Activated CD4-positive, alpha-beta memory T cell treated with anti-CD3 and anti-CD28 coated beads for 36 hours (primary cell): ENCODE data around the gene SIPA1L3. TPM values are rescaled to one million over a fixed set of nuclear protein-coding genes. Genes with fewer than 3 reads are reported as not detected.

ENCODE experiments used
- CTCF ChIA-PET: fragments of 350-600 bp; sonication (Branson Sonifier 250); formaldehyde crosslinking; loops from one replicate; lab custom pipeline; 2021; ENCODE audit warnings: antibody characterized with exemption, inconsistent platforms; lab: Charles Lee
- POLR2A ChIA-PET: fragments of 350-600 bp; sonication (Branson Sonifier 250); formaldehyde crosslinking; loops from one replicate; lab custom pipeline; 2021; ENCODE audit warnings: antibody characterized with exemption; lab: Charles Lee
- DNase-seq: peaks from one replicate; pipeline ENCODE4 v3.0.0-alpha.2; 2020
- H3K27ac Mint-ChIP-seq: one replicate; pipeline ENCODE4 v1.8.0; 2021; ENCODE audit warnings: mixed read lengths
- H3K27me3 Mint-ChIP-seq: one replicate; pipeline ENCODE4 v1.8.0; 2021; ENCODE audit warnings: mixed read lengths
- H3K36me3 Mint-ChIP-seq: one replicate; pipeline ENCODE4 v1.8.0; 2021; ENCODE audit warnings: mixed read lengths
- H3K4me1 Mint-ChIP-seq: one replicate; pipeline ENCODE4 v1.8.0; 2021; ENCODE audit warnings: low read depth, mixed read lengths
- H3K4me3 Mint-ChIP-seq: one replicate; pipeline ENCODE4 v1.8.0; 2021; ENCODE audit warnings: mild to moderate bottlenecking, mixed read lengths
- H3K9me3 Mint-ChIP-seq: one replicate; pipeline ENCODE4 v1.8.0; 2021; ENCODE audit warnings: mixed read lengths
- intact Hi-C: fragments of 100-400 bp; cut with micrococcal nuclease; formaldehyde crosslinking; loops from one replicate; pipeline ENCODE4 v1.15.1; 2023
- total RNA-seq, 2 experiments: library from RNA; stranded (reverse); gene quantifications; one replicate each; pipeline ENCODE4 v1.2.3, GENCODE V29; 2021

The SIPA1L3 gene
- total RNA-seq, 2 experiments from 2014 or later = 10.3 to 12.1 TPM

DNA sequence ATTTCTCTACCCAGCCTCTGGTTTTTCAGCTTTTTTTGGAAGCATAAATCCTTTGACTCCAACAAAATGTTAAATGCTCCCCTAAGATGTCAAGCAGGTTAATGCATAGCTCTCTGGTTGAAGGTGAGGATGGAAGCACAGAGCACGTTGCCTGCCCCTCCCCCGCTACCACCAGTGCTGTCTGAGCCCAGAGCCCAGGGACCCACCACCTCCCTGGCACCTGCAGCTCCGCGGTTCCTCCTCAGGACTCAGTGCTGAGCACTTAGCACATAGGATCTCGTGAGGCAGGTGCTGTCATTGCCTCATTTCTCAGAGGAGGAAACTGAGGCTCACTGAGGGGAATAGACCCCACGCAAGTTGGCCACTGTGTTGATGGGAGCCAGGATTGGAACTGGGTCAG, 268.4 kb downstream of the SIPA1L3 start:
- Mint-ChIP-seq H3K9me3 (peaks cover 11% of the 10 kb centered on the region), H3K4me3 (no peak overlapping the region), H3K27me3 (no peaks in the 10 kb centered on the region), H3K36me3 (peaks cover 12% of the 10 kb centered on the region), H3K27ac (no peak overlapping the region), H3K4me1 (no peaks in the 10 kb centered on the region)
- ChIA-PET CTCF (interaction anchor here (0.9 kb wide), 1 partner anchor 33 kb away, joined by 3 read pairs; no protein-coding TSS in a partner anchor), POLR2A (no interaction called here)
- intact Hi-C loops = no loop called here
- DNase-seq = no peak

DNA sequence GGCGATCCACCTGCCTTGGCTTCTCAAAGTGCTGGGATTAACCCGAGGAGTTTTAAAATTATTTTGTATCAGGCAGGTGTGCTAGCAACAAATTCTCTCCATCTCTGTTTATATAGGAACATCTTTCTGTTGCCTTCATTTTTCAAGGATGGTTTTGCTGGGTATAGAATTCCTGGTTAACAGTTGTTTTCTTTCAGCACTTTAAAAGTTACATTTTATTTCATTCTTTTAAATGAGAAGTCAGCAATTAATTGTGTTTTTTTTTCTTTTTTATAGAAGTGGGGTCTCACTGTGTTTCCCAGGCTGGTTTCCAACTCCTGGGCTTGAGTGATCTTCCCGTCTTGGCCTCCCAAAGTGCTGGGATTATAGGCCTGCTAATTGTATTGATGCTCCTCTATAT, 273.1 kb downstream of the SIPA1L3 start:
- POLR2A ChIA-PET = no interaction called here
- H3K9me3 Mint-ChIP-seq = peaks cover 16% of the 10 kb centered on the region
- intact Hi-C loops = no loop called here
- H3K36me3 Mint-ChIP-seq = peaks cover 20% of the 10 kb centered on the region
- no peak for DNase-seq
- H3K4me3 Mint-ChIP-seq = no peak overlapping the region
- no peaks in the 10 kb centered on the region for H3K27me3 Mint-ChIP-seq
- CTCF ChIA-PET = no interaction called here
- no peaks in the 10 kb centered on the region for H3K4me1 Mint-ChIP-seq
- H3K27ac Mint-ChIP-seq = no peak overlapping the region

DNA sequence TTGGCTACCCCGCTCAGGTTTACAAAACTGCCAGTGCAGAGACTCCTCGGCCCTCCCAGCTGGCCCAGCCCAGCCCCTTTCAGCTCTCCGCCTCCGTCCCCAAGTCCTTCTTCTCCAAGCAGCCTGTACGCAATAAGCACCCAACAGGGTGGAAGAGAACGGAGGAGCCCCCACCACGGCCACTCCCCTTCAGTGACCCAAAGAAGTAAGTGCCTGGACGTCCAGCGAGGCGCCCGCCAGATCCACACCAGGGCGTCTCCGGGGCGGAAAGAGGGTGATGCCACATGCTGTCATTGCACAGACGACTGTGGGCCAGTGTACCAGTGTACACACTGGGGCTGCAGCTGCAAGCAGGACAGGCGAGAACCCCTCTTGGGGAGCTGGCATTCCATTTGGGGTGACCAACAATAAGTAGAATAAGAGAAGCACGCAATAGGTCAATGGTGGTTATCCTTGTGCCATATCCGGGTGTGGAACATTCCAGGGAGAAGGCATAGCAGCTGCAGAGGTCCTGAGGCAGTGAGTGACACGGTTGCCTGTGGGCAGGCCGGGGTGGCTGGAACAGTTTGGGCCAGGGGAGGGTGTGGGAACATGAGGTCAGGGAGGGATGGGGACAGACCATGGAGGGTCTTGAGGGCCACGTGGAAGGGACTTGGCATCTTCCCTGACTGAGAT, 275.7 kb downstream of the SIPA1L3 start:
- Mint-ChIP-seq H3K4me3 (no peak overlapping the region), H3K4me1 (no peaks in the 10 kb centered on the region), H3K9me3 (peaks cover 16% of the 10 kb centered on the region), H3K27me3 (no peaks in the 10 kb centered on the region), H3K27ac (no peak overlapping the region), H3K36me3 (peaks cover 18% of the 10 kb centered on the region)
- DNase-seq = no peak
- CTCF ChIA-PET = no interaction called here
- intact Hi-C loops = no loop called here
- POLR2A ChIA-PET = no interaction called here

DNA sequence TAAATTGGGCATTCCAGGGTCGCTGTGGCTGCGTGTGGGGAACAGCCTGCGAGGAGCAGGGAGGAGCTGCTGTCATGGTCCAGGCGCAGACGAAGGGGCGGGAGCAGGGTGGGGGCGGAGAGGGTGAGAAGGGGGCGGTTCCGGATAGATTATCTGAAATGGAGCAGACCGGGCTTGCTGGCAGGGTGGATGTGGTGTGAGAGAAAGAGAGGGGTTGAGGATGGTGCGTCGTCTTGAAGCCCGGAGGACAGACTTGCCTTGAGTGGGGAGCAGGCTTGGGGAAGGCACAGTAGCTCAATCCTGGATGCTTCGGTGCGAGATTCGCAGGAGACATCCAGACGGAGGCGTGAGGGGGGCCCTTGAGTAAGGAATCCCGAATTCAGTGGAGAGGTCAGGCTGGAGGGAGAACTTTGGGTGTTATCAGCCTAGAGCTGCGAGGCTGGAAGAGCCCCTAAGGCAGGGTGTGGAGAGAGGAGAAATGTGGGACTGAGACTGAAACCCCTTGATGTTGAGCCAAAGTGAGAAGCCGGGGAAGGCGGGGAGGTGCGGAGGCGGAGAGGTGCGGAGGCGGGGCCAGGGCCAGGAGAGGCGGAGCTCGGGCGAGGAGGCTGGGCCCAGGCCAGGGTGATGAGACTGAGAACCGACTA, 276.4 kb downstream of the SIPA1L3 start:
- intact Hi-C loops = no loop called here
- DNase-seq = peak; percentile 12
- peaks cover 16% of the 10 kb centered on the region for H3K9me3 Mint-ChIP-seq
- H3K4me1 Mint-ChIP-seq = no peaks in the 10 kb centered on the region
- no peak overlapping the region for H3K27ac Mint-ChIP-seq
- H3K4me3 Mint-ChIP-seq = no peak overlapping the region
- ChIA-PET POLR2A (no interaction called here), CTCF (no interaction called here)
- H3K36me3 Mint-ChIP-seq = peaks cover 15% of the 10 kb centered on the region
- no peaks in the 10 kb centered on the region for H3K27me3 Mint-ChIP-seq

DNA sequence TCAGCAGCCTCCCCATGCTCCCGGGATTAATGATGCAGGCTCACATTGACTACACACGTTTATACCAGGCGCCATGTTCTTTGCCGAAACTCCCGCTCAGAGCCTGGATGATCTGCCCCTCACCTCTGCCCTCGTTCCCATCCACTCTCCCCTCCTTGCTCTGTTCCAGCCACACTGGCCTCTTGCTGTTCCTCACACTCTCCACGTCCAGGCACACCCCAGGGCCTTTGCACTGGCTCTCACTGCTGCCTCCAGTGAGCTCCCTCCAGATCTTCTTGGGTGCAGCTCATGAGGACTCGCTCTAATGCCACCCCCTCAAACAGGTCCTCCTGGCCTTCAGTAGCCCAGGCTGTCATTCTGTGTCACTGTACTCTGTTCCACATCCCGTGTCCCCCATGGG, 277.8 kb downstream of the SIPA1L3 start:
- peaks cover under 1% of the 10 kb centered on the region for H3K4me1 Mint-ChIP-seq
- peaks cover 8% of the 10 kb centered on the region for H3K9me3 Mint-ChIP-seq
- H3K27ac Mint-ChIP-seq = no peak overlapping the region
- H3K4me3 Mint-ChIP-seq = no peak overlapping the region
- peaks cover 8% of the 10 kb centered on the region for H3K36me3 Mint-ChIP-seq
- POLR2A ChIA-PET = no interaction called here
- intact Hi-C loops = no loop called here
- DNase-seq = no peak
- CTCF ChIA-PET = no interaction called here
- H3K27me3 Mint-ChIP-seq = no peaks in the 10 kb centered on the region

DNA sequence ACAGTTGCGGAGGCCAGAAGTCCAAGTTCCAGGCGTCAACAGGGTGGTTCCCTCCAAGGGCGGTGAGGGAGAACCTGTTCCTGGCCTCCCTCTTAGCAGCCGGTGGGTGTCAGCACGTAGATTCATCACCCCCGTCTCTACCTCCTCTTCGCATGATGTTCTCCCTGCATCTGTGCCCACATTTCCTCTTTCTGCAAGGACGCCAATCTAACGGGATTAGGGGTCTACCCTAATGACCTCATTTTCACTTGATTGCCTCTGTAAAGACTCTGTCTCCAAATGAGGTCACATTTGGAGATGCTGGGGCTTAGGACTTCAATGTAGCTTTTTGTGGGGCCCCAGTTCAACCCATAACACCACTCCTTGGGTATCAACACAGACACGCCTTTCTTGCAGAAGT, 278.6 kb downstream of the SIPA1L3 start:
- Mint-ChIP-seq H3K4me3 (no peak overlapping the region), H3K27me3 (no peaks in the 10 kb centered on the region), H3K9me3 (peaks cover 5% of the 10 kb centered on the region), H3K27ac (no peak overlapping the region), H3K36me3 (peaks cover 8% of the 10 kb centered on the region), H3K4me1 (peaks cover 6% of the 10 kb centered on the region)
- CTCF ChIA-PET = no interaction called here
- intact Hi-C loops = no loop called here
- POLR2A ChIA-PET = no interaction called here
- DNase-seq = no peak

DNA sequence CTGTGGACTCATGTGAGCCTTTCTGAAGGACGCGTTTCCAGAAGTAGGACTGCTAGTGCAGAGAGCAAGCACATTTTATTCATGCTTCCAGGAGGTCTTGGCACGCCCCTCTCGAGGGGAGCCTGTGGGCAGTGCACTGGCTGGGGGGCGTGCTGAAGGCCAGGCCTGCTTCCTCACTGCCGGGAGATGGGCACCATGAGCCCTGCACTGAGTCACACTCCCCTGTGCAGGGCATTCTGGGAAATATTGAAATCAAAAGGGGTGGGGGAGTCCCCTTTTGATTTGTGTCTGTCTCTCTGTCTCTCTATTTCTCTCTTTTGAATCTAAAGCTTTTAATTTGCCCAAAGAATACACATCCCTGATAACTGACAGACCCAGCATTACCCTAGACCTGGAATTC, 283.1 kb downstream of the SIPA1L3 start:
- Mint-ChIP-seq H3K27ac (no peak overlapping the region), H3K4me3 (no peak overlapping the region), H3K36me3 (peaks cover 2% of the 10 kb centered on the region), H3K27me3 (no peaks in the 10 kb centered on the region), H3K9me3 (no peaks in the 10 kb centered on the region), H3K4me1 (peaks cover 6% of the 10 kb centered on the region)
- DNase-seq = peak; percentile 40
- intact Hi-C loops = no loop called here
- ChIA-PET POLR2A (no interaction called here), CTCF (no interaction called here)

DNA sequence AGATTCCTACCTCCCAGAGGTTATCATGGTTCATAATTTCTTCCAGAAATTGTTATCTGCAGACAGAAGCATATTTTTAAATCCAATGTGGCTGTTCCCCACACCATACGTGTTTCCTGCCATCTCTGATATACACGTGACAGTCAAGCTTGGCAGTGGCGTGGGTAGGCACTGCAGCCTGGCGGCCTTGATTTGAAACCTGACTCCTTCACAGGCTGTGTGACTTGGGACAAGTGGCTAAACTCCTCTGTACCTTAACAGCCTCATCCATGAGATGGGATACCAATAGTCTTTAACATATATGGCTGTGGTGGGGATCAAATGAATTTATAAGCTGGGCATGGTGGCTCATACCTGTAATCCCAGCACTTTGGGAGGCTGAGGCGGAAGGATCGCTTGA, 283.8 kb downstream of the SIPA1L3 start:
- ChIA-PET CTCF (no interaction called here), POLR2A (no interaction called here)
- Mint-ChIP-seq H3K27me3 (no peaks in the 10 kb centered on the region), H3K4me3 (no peak overlapping the region), H3K36me3 (peaks cover 6% of the 10 kb centered on the region), H3K9me3 (no peaks in the 10 kb centered on the region), H3K27ac (no peak overlapping the region), H3K4me1 (peaks cover 6% of the 10 kb centered on the region)
- intact Hi-C loops = no loop called here
- no peak for DNase-seq

DNA sequence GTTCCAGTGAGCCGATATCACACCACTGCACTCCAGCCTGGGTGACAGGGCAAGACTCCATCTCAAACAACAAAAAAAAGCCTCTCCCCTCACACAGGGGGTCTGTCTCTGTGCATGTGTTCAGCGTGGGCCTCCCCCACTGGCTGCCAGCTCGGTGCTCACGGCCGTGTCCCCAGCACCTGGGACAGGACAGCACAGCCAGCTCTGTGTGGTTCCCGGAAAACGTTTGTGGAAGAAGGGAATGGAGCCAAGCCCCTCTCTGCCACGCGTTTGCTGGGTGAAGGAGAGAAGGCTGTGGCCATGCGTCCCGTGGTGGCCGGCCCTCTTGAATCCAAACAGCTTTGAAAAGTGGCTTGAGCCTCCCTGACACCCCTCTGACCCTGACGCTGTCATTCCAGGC, 284.7 kb downstream of the SIPA1L3 start:
- Mint-ChIP-seq H3K36me3 (peaks cover 6% of the 10 kb centered on the region), H3K4me3 (no peak overlapping the region), H3K27ac (no peak overlapping the region), H3K27me3 (no peaks in the 10 kb centered on the region), H3K9me3 (no peaks in the 10 kb centered on the region), H3K4me1 (peaks cover 6% of the 10 kb centered on the region)
- ChIA-PET CTCF (no interaction called here), POLR2A (interaction anchor here (0.5 kb wide), 1 partner anchor 111 kb away, joined by 5 read pairs; no protein-coding TSS in a partner anchor)
- DNase-seq = no peak
- intact Hi-C loops = no loop called here

DNA sequence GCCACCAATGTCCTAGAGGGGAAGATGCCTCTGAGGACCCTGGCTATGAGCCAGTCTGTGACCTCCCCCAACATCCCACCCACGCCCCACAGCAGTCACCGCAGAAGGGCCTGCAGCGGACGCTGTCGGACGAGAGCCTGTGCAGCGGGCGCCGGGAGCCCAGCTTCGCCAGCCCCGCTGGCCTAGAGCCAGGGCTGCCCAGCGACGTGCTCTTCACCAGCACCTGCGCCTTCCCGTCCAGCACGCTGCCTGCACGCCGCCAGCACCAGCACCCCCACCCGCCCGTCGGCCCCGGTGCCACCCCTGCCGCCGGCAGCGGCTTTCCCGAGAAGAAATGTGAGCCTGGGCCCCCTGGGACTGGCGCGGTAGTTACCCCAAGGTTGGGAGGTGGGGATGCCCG, 286.4 kb downstream of the SIPA1L3 start:
- Mint-ChIP-seq H3K4me1 (peaks cover 6% of the 10 kb centered on the region), H3K27me3 (no peaks in the 10 kb centered on the region), H3K4me3 (no peak overlapping the region), H3K27ac (no peak overlapping the region), H3K36me3 (peaks cover 7% of the 10 kb centered on the region), H3K9me3 (no peaks in the 10 kb centered on the region)
- ChIA-PET CTCF (no interaction called here), POLR2A (no interaction called here)
- DNase-seq = no peak
- intact Hi-C loops = no loop called here

DNA sequence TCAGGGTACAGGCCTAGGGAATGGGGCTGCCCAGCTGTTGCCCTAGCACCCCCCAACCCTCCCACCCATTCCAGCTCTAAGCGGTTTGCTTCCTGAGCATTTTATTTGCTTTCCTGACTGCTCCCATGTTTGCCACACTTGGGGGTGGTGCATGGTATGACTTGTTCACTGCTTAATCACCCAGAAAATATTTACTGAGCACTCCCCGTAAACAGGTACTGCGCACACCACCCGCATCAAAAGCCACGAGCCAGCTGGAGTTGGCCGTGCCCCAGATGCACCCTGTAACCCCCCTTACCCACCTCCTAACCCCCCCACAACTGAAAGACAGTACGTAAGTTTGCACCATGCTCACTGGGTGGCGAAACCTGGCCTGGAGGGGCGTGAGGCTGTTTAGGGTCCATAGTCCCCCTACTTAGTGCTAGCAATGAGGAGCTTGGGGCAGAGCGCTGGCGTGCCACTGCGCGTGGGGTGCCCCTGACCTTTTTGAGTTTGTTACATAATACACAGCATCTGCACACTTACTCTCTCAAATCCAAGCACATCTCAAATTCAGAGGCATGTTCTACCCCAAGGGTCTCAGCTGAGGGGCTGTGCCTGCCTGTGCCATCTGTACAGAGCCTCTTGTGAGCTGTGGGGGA, 287.2 kb downstream of the SIPA1L3 start:
- H3K36me3 Mint-ChIP-seq = peaks cover 9% of the 10 kb centered on the region
- no peaks in the 10 kb centered on the region for H3K9me3 Mint-ChIP-seq
- no peak overlapping the region for H3K4me3 Mint-ChIP-seq
- H3K27me3 Mint-ChIP-seq = no peaks in the 10 kb centered on the region
- no peak for DNase-seq
- no peak overlapping the region for H3K27ac Mint-ChIP-seq
- ChIA-PET CTCF (no interaction called here), POLR2A (no interaction called here)
- H3K4me1 Mint-ChIP-seq = peaks cover 6% of the 10 kb centered on the region
- intact Hi-C loops = no loop called here

DNA sequence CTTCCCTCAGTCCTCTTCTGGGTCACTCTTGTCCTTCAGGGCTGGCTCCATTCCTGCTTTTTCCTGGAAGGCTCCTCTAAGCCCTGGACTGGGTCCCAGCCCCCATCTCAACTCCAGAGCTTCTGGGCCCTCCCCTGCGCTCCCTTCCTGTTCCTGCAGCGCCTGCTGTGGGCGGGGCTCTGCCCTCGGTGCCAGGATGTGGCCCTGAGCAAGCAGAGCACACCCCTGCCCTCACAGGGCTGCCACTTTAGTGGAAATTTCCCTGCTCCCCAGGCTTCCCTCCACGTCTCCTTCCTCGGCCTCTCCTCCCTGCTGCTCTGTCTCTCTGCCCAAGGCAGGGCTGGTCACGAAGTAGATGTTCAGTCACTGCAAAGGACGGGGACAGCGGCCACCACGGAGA, 288.2 kb downstream of the SIPA1L3 start:
- intact Hi-C loops = no loop called here
- H3K4me1 Mint-ChIP-seq = peaks cover under 1% of the 10 kb centered on the region
- no peak overlapping the region for H3K4me3 Mint-ChIP-seq
- ChIA-PET CTCF (no interaction called here), POLR2A (no interaction called here)
- DNase-seq = no peak
- no peaks in the 10 kb centered on the region for H3K27me3 Mint-ChIP-seq
- H3K36me3 Mint-ChIP-seq = peaks cover 9% of the 10 kb centered on the region
- H3K9me3 Mint-ChIP-seq = no peaks in the 10 kb centered on the region
- H3K27ac Mint-ChIP-seq = no peak overlapping the region
